ENCODE data around the gene MAN2A2. TPM values are rescaled to one million over a fixed set of nuclear protein-coding genes. Genes with fewer than 3 reads are reported as not detected.

The MAN2A2 gene
- total and polyA plus RNA-seq, 2 experiments from 2014 or later: 11.2 to 32.7 TPM

DNA sequence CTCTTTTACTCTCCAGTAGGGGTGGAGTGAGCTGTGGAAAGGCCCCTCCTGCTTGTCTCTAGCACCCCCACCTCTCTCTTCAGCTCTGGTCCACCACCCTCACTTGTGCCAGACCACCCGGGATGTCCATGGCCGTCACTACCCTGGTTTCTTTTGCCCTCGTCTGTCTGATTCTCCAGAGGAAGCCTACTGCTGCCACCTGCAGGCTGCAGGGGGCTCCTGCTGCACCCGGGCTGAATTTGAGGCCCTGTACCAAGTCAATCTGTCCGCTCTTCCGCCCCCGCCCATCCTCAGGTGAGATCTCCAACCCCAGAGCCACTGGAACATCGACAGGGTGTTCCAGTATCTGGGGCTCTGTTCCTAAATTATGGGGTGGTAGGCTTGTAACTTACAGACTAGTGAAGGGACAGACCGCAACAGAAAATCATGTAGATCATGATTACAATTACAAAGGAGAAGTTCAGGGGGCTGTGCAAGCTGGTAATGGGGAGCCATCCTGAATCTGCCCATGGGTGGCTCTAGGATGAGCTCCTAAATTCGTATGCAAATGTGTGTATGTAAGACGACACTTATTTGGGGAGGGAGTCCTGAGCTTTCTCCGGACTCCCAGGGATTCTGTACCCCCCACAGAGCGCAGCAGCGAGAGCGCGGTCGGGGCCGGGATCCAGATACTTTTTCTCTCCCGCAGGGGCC lies 31.3 kb downstream of the MAN2A2 start:
- WGBS (ENCODE audit: low lambda C conversion rate, missing lambda C conversion rate): 2% methylated on average over 19 of the region's 19 CpGs
- peaks cover 23% of the 10 kb centered on the region for H3K79me2 ChIP-seq
- H3K4me2 ChIP-seq: peak overlapping the region; percentile 100
- H3K27me3 ChIP-seq: no peaks in the 10 kb centered on the region
- peak overlapping the region; percentile 15 for H3K27ac ChIP-seq
- H3K9me3 ChIP-seq (ENCODE audit: low read depth): no peaks in the 10 kb centered on the region
- DNase-seq (ENCODE audit: low spot score): peak; percentile 92
- peak overlapping the region; percentile 86 for H3K4me3 ChIP-seq
- H3K4me1 ChIP-seq (ENCODE audit: insufficient read depth): peaks cover 11% of the 10 kb centered on the region
- H3K36me3 ChIP-seq (replicated peaks; ENCODE audit: insufficient read depth, low read depth): no peaks in the 10 kb centered on the region
- peak overlapping the region; percentile 92 for H2AFZ ChIP-seq
- no peaks in the 10 kb centered on the region for H4K20me1 ChIP-seq (ENCODE audit: insufficient read depth, poor library complexity, severe bottlenecking)
- H3K9me2 ChIP-seq (replicated peaks; ENCODE audit: insufficient read depth): no peaks in the 10 kb centered on the region
- TF ChIP-seq, protein P1, sequence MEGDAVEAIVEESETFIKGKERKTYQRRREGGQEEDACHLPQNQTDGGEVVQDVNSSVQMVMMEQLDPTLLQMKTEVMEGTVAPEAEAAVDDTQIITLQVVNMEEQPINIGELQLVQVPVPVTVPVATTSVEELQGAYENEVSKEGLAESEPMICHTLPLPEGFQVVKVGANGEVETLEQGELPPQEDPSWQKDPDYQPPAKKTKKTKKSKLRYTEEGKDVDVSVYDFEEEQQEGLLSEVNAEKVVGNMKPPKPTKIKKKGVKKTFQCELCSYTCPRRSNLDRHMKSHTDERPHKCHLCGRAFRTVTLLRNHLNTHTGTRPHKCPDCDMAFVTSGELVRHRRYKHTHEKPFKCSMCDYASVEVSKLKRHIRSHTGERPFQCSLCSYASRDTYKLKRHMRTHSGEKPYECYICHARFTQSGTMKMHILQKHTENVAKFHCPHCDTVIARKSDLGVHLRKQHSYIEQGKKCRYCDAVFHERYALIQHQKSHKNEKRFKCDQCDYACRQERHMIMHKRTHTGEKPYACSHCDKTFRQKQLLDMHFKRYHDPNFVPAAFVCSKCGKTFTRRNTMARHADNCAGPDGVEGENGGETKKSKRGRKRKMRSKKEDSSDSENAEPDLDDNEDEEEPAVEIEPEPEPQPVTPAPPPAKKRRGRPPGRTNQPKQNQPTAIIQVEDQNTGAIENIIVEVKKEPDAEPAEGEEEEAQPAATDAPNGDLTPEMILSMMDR (IDR thresholded peaks at IDR 0.05; ENCODE audit: poor library complexity): peak; percentile 88
- no peak for TF ChIP-seq EZH2 (IDR thresholded peaks at IDR 0.05; ENCODE audit: borderline replicate concordance)

- peak within 1 kb of the TSS; percentile 78 for H3K27ac ChIP-seq
- TF ChIP-seq, protein P1 (IDR thresholded peaks at IDR 0.05; ENCODE audit: poor library complexity): no peak
- no peak for TF ChIP-seq EZH2phosphoT487 (IDR thresholded peaks at IDR 0.05; ENCODE audit: low read depth, severe bottlenecking, unreplicated experiment)
- TF ChIP-seq EZH2 (IDR thresholded peaks at IDR 0.05; ENCODE audit: borderline replicate concordance): no peak
- H3K27me3 ChIP-seq: no peaks in the 10 kb centered on the region
- H4K20me1 ChIP-seq (ENCODE audit: insufficient read depth, poor library complexity, severe bottlenecking): no peaks in the 10 kb centered on the region
- peak within 1 kb of the TSS; percentile 92 for H2AFZ ChIP-seq
- H3K4me1 ChIP-seq (ENCODE audit: insufficient read depth): peaks cover 11% of the 10 kb centered on the region
- peak within 1 kb of the TSS; percentile 100 for H3K4me2 ChIP-seq
- no peaks in the 10 kb centered on the region for H3K9me2 ChIP-seq (replicated peaks; ENCODE audit: insufficient read depth)
- DNase-seq (ENCODE audit: low spot score): peak; percentile 96
- peak within 1 kb of the TSS; percentile 86 for H3K4me3 ChIP-seq
- H3K79me2 ChIP-seq: peaks cover 23% of the 10 kb centered on the region
- no peaks in the 10 kb centered on the region for H3K36me3 ChIP-seq (replicated peaks; ENCODE audit: insufficient read depth, low read depth)
- WGBS (ENCODE audit: low lambda C conversion rate, missing lambda C conversion rate): 0% methylated on average over 22 of the region's 65 CpGs
- H3K9me3 ChIP-seq (ENCODE audit: low read depth): no peaks in the 10 kb centered on the region
Measured at GRCh38 chr15:90934949-90935751, 32.0 kb downstream of the MAN2A2 start, which contains the start of gene UNC45A. Gene UNC45A (plus strand): TSS chr15:90935285. CDS start chr15:90935325, 40 bp downstream.

DNA sequence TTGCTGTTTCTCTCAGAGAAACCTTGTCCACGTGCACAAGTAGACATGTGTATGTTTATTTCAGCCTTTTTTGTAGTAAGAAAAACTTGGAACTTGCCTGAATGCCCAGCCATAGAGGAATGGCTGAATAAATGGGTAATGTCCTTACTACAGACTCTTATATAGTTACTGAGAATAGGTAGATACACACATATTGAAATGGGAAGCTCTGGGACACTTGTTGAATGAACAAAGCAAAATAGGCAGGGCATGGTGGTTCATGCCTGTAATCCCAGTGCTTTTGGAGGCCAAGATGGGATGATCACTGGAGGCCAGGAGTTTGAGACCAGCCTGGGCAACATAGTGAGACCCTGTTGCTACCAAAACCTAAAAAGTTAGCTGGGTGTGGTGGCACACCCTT lies 33.7 kb downstream of the MAN2A2 start:
- TF ChIP-seq, protein P1 (IDR thresholded peaks at IDR 0.05; ENCODE audit: poor library complexity): no peak
- TF ChIP-seq EZH2phosphoT487 (IDR thresholded peaks at IDR 0.05; ENCODE audit: low read depth, severe bottlenecking, unreplicated experiment) (no peak), EZH2 (IDR thresholded peaks at IDR 0.05; ENCODE audit: borderline replicate concordance) (no peak)
- Histone ChIP-seq H2AFZ (no peak overlapping the region), H4K20me1 (ENCODE audit: insufficient read depth, poor library complexity, severe bottlenecking) (no peaks in the 10 kb centered on the region), H3K9me2 (replicated peaks; ENCODE audit: insufficient read depth) (no peaks in the 10 kb centered on the region), H3K27ac (no peak overlapping the region), H3K4me2 (peak overlapping the region; percentile 100), H3K79me2 (peaks cover 23% of the 10 kb centered on the region), H3K4me1 (ENCODE audit: insufficient read depth) (peaks cover 11% of the 10 kb centered on the region), H3K27me3 (no peaks in the 10 kb centered on the region), H3K9me3 (ENCODE audit: low read depth) (no peaks in the 10 kb centered on the region), H3K4me3 (no peak overlapping the region), H3K36me3 (replicated peaks; ENCODE audit: insufficient read depth, low read depth) (no peaks in the 10 kb centered on the region)
- WGBS (ENCODE audit: low lambda C conversion rate, missing lambda C conversion rate): 78% methylated on average over 1 of the region's 1 CpG
- no peak for DNase-seq (ENCODE audit: low spot score)

Data from hepatocyte (in vitro differentiated cells).